Muscle layer of duodenum (tissue), 2 donors: ENCODE measurements around the gene RTL1.

Source experiments
- H3K27ac ChIP-seq: one replicate; pipeline ENCODE4 v1.7.0; 2013; ENCODE audit warnings: mild to moderate bottlenecking, low read length
- H3K27me3 ChIP-seq: one replicate; pipeline ENCODE4 v1.7.0; 2013; ENCODE audit warnings: low read depth, mild to moderate bottlenecking, control low read depth, low read length
- H3K36me3 ChIP-seq, 2 donors: one replicate each; pipeline ENCODE4 v1.7.0; 2013; ENCODE audit warnings: low read length in 2 of 2, control low read depth in 1 of 2, mild to moderate bottlenecking in 1 of 2; ENCODE audit not compliant: insufficient read depth in 2 of 2, control insufficient read depth in 1 of 2
- H3K4me1 ChIP-seq, 2 donors: one replicate each; pipeline ENCODE4 v1.7.0; 2013; ENCODE audit warnings: low read length in 2 of 2, mild to moderate bottlenecking in 2 of 2, control low read depth in 1 of 2, moderate library complexity in 1 of 2; ENCODE audit not compliant: insufficient read depth in 2 of 2, control insufficient read depth in 1 of 2
- H3K4me3 ChIP-seq, 2 donors: one replicate each; pipeline ENCODE4 v1.7.0; 2013; ENCODE audit warnings: low read length in 2 of 2, low read depth in 1 of 2, mild to moderate bottlenecking in 1 of 2
- H3K9me3 ChIP-seq, 2 donors: one replicate each; pipeline ENCODE4 v1.7.0; 2013; ENCODE audit warnings: low read length in 2 of 2, control low read depth in 1 of 2, mild to moderate bottlenecking in 1 of 2; ENCODE audit not compliant: control insufficient read depth in 1 of 2
- donor health status: healthy.

The RTL1 gene

GRCh38 chr14:100879782-100880181, 23.7 kb downstream of the RTL1 start:
- Histone ChIP-seq H3K4me1 (no peaks in the 10 kb centered on the region), H3K4me3 (no peak overlapping the region), H3K36me3 (no peaks in the 10 kb centered on the region), H3K9me3 (peaks cover 0 to 5% of the 10 kb centered on the region in 2 donors), H3K27ac (no peak overlapping the region), H3K27me3 (no peaks in the 10 kb centered on the region)

- peaks cover 0 to 5% of the 10 kb centered on the region in 2 donors for H3K9me3 ChIP-seq
Measured at GRCh38 chr14:100879194-100879593, 24.3 kb downstream of the RTL1 start.

GRCh38 chr14:100878271-100879146, 25.0 kb downstream of the RTL1 start:
- Histone ChIP-seq H3K27ac (no peak overlapping the region), H3K27me3 (no peaks in the 10 kb centered on the region), H3K4me1 (no peaks in the 10 kb centered on the region), H3K9me3 (peaks cover 0 to 5% of the 10 kb centered on the region in 2 donors), H3K4me3 (no peak overlapping the region), H3K36me3 (no peaks in the 10 kb centered on the region)

More at GRCh38 chr14:100879194-100879593, 24.3 kb downstream of the RTL1 start:
- no peaks in the 10 kb centered on the region for H3K27me3 ChIP-seq
- no peaks in the 10 kb centered on the region for H3K36me3 ChIP-seq
- H3K4me1 ChIP-seq = no peaks in the 10 kb centered on the region
- H3K4me3 ChIP-seq = no peak overlapping the region
- no peak overlapping the region for H3K27ac ChIP-seq

GRCh38 chr14:100875861-100876590, 27.5 kb downstream of the RTL1 start:
- Histone ChIP-seq H3K36me3 (no peaks in the 10 kb centered on the region), H3K27ac (no peak overlapping the region), H3K4me1 (no peaks in the 10 kb centered on the region), H3K4me3 (no peak overlapping the region), H3K27me3 (no peaks in the 10 kb centered on the region), H3K9me3 (no peaks in the 10 kb centered on the region)

GRCh38 chr14:100875126-100875525, 28.4 kb downstream of the RTL1 start:
- Histone ChIP-seq H3K36me3 (no peaks in the 10 kb centered on the region), H3K27ac (no peak overlapping the region), H3K9me3 (no peaks in the 10 kb centered on the region), H3K27me3 (no peaks in the 10 kb centered on the region), H3K4me3 (no peak overlapping the region), H3K4me1 (no peaks in the 10 kb centered on the region)

- H3K4me3 ChIP-seq = no peak overlapping the region
- no peaks in the 10 kb centered on the region for H3K4me1 ChIP-seq
- H3K27ac ChIP-seq = no peak overlapping the region
- no peaks in the 10 kb centered on the region for H3K36me3 ChIP-seq
- no peaks in the 10 kb centered on the region for H3K9me3 ChIP-seq
- no peaks in the 10 kb centered on the region for H3K27me3 ChIP-seq
Measured at GRCh38 chr14:100874411-100875091, 29.0 kb downstream of the RTL1 start.

- no peaks in the 10 kb centered on the region for H3K36me3 ChIP-seq
- no peak overlapping the region for H3K27ac ChIP-seq
- H3K4me1 ChIP-seq = no peaks in the 10 kb centered on the region
- H3K4me3 ChIP-seq = no peak overlapping the region
- no peaks in the 10 kb centered on the region for H3K9me3 ChIP-seq
- H3K27me3 ChIP-seq = no peaks in the 10 kb centered on the region
Measured at GRCh38 chr14:100874051-100874410, 29.5 kb downstream of the RTL1 start.

- no peak overlapping the region for H3K27ac ChIP-seq
- no peaks in the 10 kb centered on the region for H3K27me3 ChIP-seq
- H3K36me3 ChIP-seq = no peaks in the 10 kb centered on the region
- no peaks in the 10 kb centered on the region for H3K9me3 ChIP-seq
- H3K4me1 ChIP-seq = no peaks in the 10 kb centered on the region
- H3K4me3 ChIP-seq = no peak overlapping the region
Measured at GRCh38 chr14:100873096-100873482, 30.4 kb downstream of the RTL1 start.

GRCh38 chr14:100872259-100873095, 31.0 kb downstream of the RTL1 start:
- Histone ChIP-seq H3K4me1 (no peaks in the 10 kb centered on the region), H3K9me3 (no peaks in the 10 kb centered on the region), H3K36me3 (no peaks in the 10 kb centered on the region), H3K27ac (no peak overlapping the region), H3K27me3 (no peaks in the 10 kb centered on the region), H3K4me3 (no peak overlapping the region)

GRCh38 chr14:100871234-100872186, 32.0 kb downstream of the RTL1 start:
- Histone ChIP-seq H3K4me1 (no peaks in the 10 kb centered on the region), H3K36me3 (no peaks in the 10 kb centered on the region), H3K4me3 (no peak overlapping the region), H3K9me3 (no peaks in the 10 kb centered on the region), H3K27ac (no peak overlapping the region), H3K27me3 (no peaks in the 10 kb centered on the region)
